ENCODE data around the gene SUN1. TPM values are rescaled to one million over a fixed set of nuclear protein-coding genes. Genes with fewer than 3 reads are reported as not detected.

SUN1 gene
- polyA plus RNA-seq, 3 donors = 44.2 to 154 (median 51.5) TPM

DNA sequence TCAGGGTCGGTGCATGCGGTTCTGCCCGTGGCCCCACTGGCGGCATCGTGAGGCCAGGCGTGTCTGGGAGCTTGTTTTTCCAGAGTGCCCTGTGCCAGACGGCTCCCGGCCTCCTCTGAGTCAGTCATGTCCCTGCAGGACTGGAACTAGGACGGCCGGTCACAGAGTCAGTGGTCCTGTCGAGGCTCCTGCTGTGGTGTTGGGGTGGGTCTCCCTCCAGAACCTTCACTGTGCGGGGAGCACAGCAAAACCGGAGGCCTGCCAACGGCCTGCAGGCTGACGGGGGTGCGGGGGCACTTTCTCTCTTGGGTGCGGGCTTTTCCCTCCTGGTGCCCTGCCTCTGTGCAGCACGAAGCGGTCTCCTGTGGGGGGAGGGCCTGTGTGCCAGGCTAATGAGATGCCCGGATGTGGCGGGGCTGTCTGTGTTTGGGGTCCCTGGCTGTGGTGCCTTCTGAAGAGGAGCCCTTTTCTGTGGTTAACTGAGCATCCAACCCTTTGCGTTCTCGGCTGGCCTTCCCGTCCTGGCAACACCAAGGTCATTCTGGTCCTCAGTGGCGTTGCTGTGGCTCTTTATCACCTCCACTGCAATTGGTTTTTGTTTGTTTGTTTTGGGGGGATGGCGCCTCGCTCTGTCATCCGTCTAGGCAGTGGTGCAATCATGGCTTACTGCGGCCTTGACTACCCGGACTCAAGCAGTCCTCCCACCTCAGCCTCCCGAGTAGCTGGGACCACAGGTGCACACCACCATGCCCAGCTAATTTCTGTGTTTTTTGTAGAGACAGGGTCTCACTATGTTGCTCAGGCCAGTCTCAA is 52.1 kb downstream of the SUN1 start:
- no peaks in the 10 kb centered on the region for H3K27me3 Mint-ChIP-seq (ENCODE audit: low read depth in 3 of 3)
- H3K4me1 ChIP-seq (ENCODE audit: control insufficient read depth in 1 of 2, insufficient read depth in 2 of 2, low read length in 2 of 2) = no peaks in the 10 kb centered on the region
- peaks cover 86% of the 10 kb centered on the region for H3K79me2 ChIP-seq (ENCODE audit: insufficient read depth, low read length)
- WGBS (ENCODE audit: insufficient coverage) = 91% methylated on average over 19 of the region's 31 CpGs
- peaks cover 37 to 41% of the 10 kb centered on the region in 2 donors for H3K36me3 ChIP-seq (replicated peaks in 1 of 2; ENCODE audit: control insufficient read depth in 1 of 2, insufficient read depth in 2 of 2, low read length in 2 of 2)
- intact Hi-C loops (cut with micrococcal nuclease) = loop anchor here in 1 of 2 donors (10.0 kb wide), 1 partner anchor 270 kb away; no protein-coding TSS in a partner anchor
- H3K4me3 ChIP-seq (replicated peaks in 1 of 3; ENCODE audit: low read depth in 2 of 3, low read length in 3 of 3) = no peak overlapping the region
- H3K9ac ChIP-seq (ENCODE audit: insufficient read depth, low read length, poor library complexity, severe bottlenecking) = no peak overlapping the region
- H3K4me2 ChIP-seq (replicated peaks; ENCODE audit: extremely low read depth, low read length, poor library complexity, severe bottlenecking) = no peak overlapping the region
- TF ChIP-seq, protein P1, sequence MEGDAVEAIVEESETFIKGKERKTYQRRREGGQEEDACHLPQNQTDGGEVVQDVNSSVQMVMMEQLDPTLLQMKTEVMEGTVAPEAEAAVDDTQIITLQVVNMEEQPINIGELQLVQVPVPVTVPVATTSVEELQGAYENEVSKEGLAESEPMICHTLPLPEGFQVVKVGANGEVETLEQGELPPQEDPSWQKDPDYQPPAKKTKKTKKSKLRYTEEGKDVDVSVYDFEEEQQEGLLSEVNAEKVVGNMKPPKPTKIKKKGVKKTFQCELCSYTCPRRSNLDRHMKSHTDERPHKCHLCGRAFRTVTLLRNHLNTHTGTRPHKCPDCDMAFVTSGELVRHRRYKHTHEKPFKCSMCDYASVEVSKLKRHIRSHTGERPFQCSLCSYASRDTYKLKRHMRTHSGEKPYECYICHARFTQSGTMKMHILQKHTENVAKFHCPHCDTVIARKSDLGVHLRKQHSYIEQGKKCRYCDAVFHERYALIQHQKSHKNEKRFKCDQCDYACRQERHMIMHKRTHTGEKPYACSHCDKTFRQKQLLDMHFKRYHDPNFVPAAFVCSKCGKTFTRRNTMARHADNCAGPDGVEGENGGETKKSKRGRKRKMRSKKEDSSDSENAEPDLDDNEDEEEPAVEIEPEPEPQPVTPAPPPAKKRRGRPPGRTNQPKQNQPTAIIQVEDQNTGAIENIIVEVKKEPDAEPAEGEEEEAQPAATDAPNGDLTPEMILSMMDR (IDR thresholded peaks at IDR 0.05) = no peak
- no peak overlapping the region for H3K27ac Mint-ChIP-seq
- H3K9me3 Mint-ChIP-seq = peaks cover 0 to 4% (median 0%) of the 10 kb centered on the region in 7 donors
- no peak overlapping the region for H2AFZ ChIP-seq (ENCODE audit: insufficient read depth, low read depth, low read length, poor library complexity, severe bottlenecking)
- H4K20me1 ChIP-seq (ENCODE audit: insufficient read depth, low read length) = peaks cover 100% of the 10 kb centered on the region
- no peaks in the 10 kb centered on the region for H3K9me3 ChIP-seq (replicated peaks in 1 of 2; ENCODE audit: control insufficient read depth in 1 of 2, insufficient read depth in 1 of 2, low read length in 2 of 2)
- no peaks in the 10 kb centered on the region for H3K27me3 ChIP-seq (ENCODE audit: control insufficient read depth in 2 of 2, insufficient read depth in 2 of 2, low read length in 2 of 2)
- no peak for DNase-seq
- H3K27ac ChIP-seq (ENCODE audit: low read depth in 1 of 2, low read length in 2 of 2) = no peak overlapping the region
- H3K4me3 Mint-ChIP-seq = no peak overlapping the region
- peaks cover 2% of the 10 kb centered on the region for H3K4me1 Mint-ChIP-seq
- H3K36me3 Mint-ChIP-seq = peaks cover 22 to 55% of the 10 kb centered on the region in 2 donors

DNA sequence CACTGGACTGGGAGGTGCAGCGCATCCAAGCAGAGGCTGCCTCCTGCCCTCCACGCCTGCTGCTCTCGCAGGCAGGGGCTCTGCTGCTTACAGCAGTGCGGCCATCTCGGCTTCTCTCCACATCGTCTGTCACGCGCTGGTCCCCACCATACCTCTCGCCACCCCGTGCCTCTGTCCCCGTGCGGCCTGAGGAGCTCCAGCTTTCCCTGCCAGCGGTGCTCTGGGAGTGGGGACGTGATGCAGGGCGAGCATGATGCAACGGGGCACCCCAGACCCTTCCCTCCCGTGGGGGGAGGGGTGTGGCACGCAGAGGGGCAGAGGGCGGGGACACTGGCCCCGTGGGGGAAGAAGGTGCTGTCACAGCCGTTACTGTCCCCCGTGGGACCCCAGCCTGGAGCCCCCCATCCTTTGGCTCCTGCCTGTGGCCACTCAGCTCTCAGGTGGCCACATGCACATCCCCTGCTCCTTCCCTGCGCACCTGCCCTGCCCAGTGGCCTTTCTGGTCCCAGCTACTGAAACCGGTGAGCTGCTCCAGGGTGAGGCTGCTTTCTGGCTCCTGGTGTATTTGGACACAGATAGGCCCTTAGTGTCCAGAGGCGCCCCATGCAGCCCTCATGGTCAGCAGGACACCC is 53.1 kb downstream of the SUN1 start:
- Mint-ChIP-seq H3K4me3 (no peak overlapping the region), H3K27me3 (ENCODE audit: low read depth in 3 of 3) (no peaks in the 10 kb centered on the region), H3K36me3 (peaks cover 23 to 49% of the 10 kb centered on the region in 2 donors), H3K9me3 (peaks cover 0 to 4% (median 0%) of the 10 kb centered on the region in 7 donors), H3K27ac (peak overlapping the region in 1 of 7 donors; percentile 31), H3K4me1 (peaks cover 2% of the 10 kb centered on the region)
- no peaks in the 10 kb centered on the region for H3K27me3 ChIP-seq (ENCODE audit: control insufficient read depth in 2 of 2, insufficient read depth in 2 of 2, low read length in 2 of 2)
- H3K27ac ChIP-seq (ENCODE audit: low read depth in 1 of 2, low read length in 2 of 2) = no peak overlapping the region
- H3K9me3 ChIP-seq (replicated peaks in 1 of 2; ENCODE audit: control insufficient read depth in 1 of 2, insufficient read depth in 1 of 2, low read length in 2 of 2) = no peaks in the 10 kb centered on the region
- H4K20me1 ChIP-seq (ENCODE audit: insufficient read depth, low read length) = peaks cover 97% of the 10 kb centered on the region
- no peak overlapping the region for H3K4me2 ChIP-seq (replicated peaks; ENCODE audit: extremely low read depth, low read length, poor library complexity, severe bottlenecking)
- intact Hi-C loops (cut with micrococcal nuclease) = loop anchor here in 1 of 2 donors (10.0 kb wide), 1 partner anchor 269 kb away; no protein-coding TSS in a partner anchor
- H3K36me3 ChIP-seq (replicated peaks in 1 of 2; ENCODE audit: control insufficient read depth in 1 of 2, insufficient read depth in 2 of 2, low read length in 2 of 2) = peaks cover 38 to 40% of the 10 kb centered on the region in 2 donors
- H3K79me2 ChIP-seq (ENCODE audit: insufficient read depth, low read length) = peaks cover 77% of the 10 kb centered on the region
- TF ChIP-seq, protein P1 (IDR thresholded peaks at IDR 0.05) = no peak
- H3K9ac ChIP-seq (ENCODE audit: insufficient read depth, low read length, poor library complexity, severe bottlenecking) = no peak overlapping the region
- H3K4me1 ChIP-seq (ENCODE audit: control insufficient read depth in 1 of 2, insufficient read depth in 2 of 2, low read length in 2 of 2) = no peaks in the 10 kb centered on the region
- no peak overlapping the region for H3K4me3 ChIP-seq (replicated peaks in 1 of 3; ENCODE audit: low read depth in 2 of 3, low read length in 3 of 3)
- WGBS (ENCODE audit: insufficient coverage) = 95% methylated on average over 13 of the region's 25 CpGs
- no peak overlapping the region for H2AFZ ChIP-seq (ENCODE audit: insufficient read depth, low read depth, low read length, poor library complexity, severe bottlenecking)
- no peak for DNase-seq
